Spleen (tissue), 11 donors: Measurements from ENCODE around the gene EXOC3. TPM values are rescaled to one million over a fixed set of nuclear protein-coding genes. Genes with fewer than 3 reads are reported as not detected.

Source experiments
- DNase-seq: peaks from one replicate; pipeline ENCODE4 v3.0.0-alpha.2; 2020
- H3K27ac ChIP-seq, 8 donors: fragments of 200-600 bp; sonication (generic) in 7 of 8; 1 replicate in 4 of 8; 2 replicates in 4 of 8; pipeline versions ENCODE4 v1.5.0 to v1.8.0; 2016 to 2021; ENCODE audit warnings: inconsistent platforms in 4 of 8, mild to moderate bottlenecking in 4 of 8, moderate library complexity in 1 of 8
- H3K27me3 ChIP-seq, 7 donors: fragments of 200-600 bp; sonication (generic) in 6 of 7; replicated peaks in 1 of 7; 1 replicate in 4 of 7; 2 replicates in 3 of 7; pipeline versions ENCODE4 v1.5.0 to v1.8.0; 2016 to 2021; ENCODE audit warnings: inconsistent platforms in 3 of 7, mild to moderate bottlenecking in 1 of 7
- H3K36me3 ChIP-seq, 6 donors: fragments of 200-600 bp; sonication (generic) in 5 of 6; 1 replicate in 4 of 6; 2 replicates in 2 of 6; pipeline versions ENCODE4 v1.5.0 to v1.8.0; 2016 to 2021; ENCODE audit warnings: inconsistent platforms in 2 of 6
- H3K4me1 ChIP-seq, 6 donors: fragments of 200-600 bp; sonication (generic) in 5 of 6; 1 replicate in 3 of 6; 2 replicates in 3 of 6; pipeline versions ENCODE4 v1.5.0 to v1.8.0; 2016 to 2021; ENCODE audit warnings: inconsistent platforms in 3 of 6
- H3K4me3 ChIP-seq, 8 donors: fragments of 200-600 bp; sonication (generic) in 7 of 8; 1 replicate in 4 of 8; 2 replicates in 4 of 8; pipeline versions ENCODE4 v1.5.0 to v1.8.0; 2016 to 2021; ENCODE audit warnings: inconsistent platforms in 4 of 8, mild to moderate bottlenecking in 4 of 8, moderate library complexity in 2 of 8
- H3K9me3 ChIP-seq, 8 donors: fragments of 200-600 bp; sonication (generic) in 7 of 8; 1 replicate in 4 of 8; 2 replicates in 4 of 8; pipeline versions ENCODE4 v1.5.0 to v1.8.0; 2016 to 2021; ENCODE audit warnings: inconsistent platforms in 4 of 8
- CTCF ChIP-seq, 11 experiments: fragments of 200-600 bp in 7 of 11; fragments of 450-650 bp in 4 of 11; sonication (generic) in 4 of 11; IDR thresholded peaks in 8 of 11; conservative IDR thresholded peaks in 3 of 11; 1 replicate in 7 of 11; 2 replicates in 4 of 11; pipeline versions ENCODE4 v1.4.0 to v1.8.0; 2016 to 2021; ENCODE audit warnings: antibody characterized with exemption in 11 of 11, inconsistent platforms in 4 of 11, mild to moderate bottlenecking in 1 of 11
- POLR2A ChIP-seq, 3 donors: fragments of 450-650 bp; IDR thresholded peaks; one replicate each; pipeline ENCODE4 v1.5.1; 2017; ENCODE audit warnings: antibody characterized with exemption in 3 of 3, mild to moderate bottlenecking in 1 of 3
- POLR2AphosphoS5 ChIP-seq, 3 donors: sonication (generic); formaldehyde crosslinking; IDR thresholded peaks; one replicate each; pipeline ENCODE4 v1.5.1; 2017; ENCODE audit warnings: antibody characterized with exemption in 3 of 3
- whole genome bisulfite sequencing, 5 donors: extraction: QIAGEN DNeasy Blood & Tissue Kit in 3 of 5; methylation state at CpG; one replicate each; pipeline versions ENCODE4 v1.1.5 to v1.1.7; 2013 to 2018; 5-methylcytosine and 5-hydroxymethylcytosine counted together
- intact Hi-C: fragments of 100-400 bp; cut with DNase I; formaldehyde crosslinking; loops from one replicate; pipeline ENCODE4 v1.15.0; 2023; ENCODE audit warnings: low total_unique reads
- polyA plus RNA-seq, 3 donors: library from polyadenylated mRNA; stranded (reverse); fragments of 200-250 nt; gene quantifications; one replicate each; pipeline ENCODE4 v1.2.1, GENCODE V29; 2013
- total RNA-seq, 7 donors: library from RNA; depleted of rRNA in 3 of 7; stranded (reverse); fragments of >200 nt in 3 of 7; fragmentation: NEBNext Ultra II Directional in 4 of 7; extraction: Animal tissue kit (Norgen Biotek cat#: 25700) in 4 of 7; gene quantifications; one replicate each; pipeline versions ENCODE4 v1.1.0 to v1.2.1, GENCODE V29; 2016 to 2021
- donor health status: healthy with polysubstance abuse.
- donor health status: DM: no; HTN: no; CAD: no; lungs with moderate emphysema.
- donor health status: DM: no; HTN: no; CAD: no.
- donor health status: Bipolar disorder and iron deficiency.
- donor health status: healthy.
- donor health status: DM: no; HTN: no; CAD: no.
- donor health status: DM: yes; HTN: yes; CAD: no.

Gene EXOC3
- total and polyA plus RNA-seq, 10 donors = 22.7 to 87.0 (median 71.0) TPM

DNA sequence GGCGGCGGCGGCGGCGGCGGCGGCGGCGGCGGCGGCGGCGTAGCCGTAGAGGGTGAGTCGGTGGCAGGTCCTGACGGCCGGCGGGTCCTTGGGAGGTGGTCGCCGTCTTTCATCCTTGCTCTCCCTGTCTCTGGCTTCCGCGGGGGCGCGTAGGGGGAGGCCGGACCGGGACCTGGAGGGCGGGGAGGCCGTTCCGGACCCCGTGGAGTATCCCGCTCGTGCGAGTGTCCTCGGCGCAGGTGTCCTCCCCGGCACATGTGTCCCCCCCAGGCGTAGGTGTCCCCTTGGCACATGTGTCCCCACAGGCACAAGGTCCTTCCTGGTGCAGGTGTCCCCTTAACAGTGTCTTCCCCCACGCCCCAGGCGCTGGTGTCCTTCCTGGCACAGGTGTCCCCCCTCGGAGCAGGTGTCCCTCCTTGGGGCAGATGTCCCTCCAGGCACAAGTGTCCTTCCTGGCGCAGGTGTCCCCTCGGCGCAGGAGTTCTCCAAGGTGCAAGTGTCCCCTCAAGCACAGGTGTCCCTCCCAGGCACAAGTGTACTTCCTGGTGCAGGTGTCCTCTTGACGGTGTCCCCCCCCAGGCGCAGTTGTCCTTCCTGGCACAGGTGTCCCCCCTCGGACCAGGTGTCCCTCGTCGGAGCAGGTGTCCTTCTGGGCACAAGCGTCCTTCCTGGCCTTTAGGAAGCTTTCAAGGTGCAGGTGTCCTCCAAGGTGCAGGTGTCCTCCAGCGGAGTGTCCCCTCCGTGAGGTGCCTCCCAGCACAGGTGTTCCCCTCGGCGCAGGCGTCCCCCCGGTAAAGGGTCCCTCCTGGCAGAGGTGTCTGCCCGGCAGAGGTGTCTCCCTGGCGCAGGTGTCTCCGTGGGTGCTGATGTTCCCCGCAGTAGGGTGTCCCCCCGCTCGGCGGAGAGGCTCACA is 519 bp downstream of the EXOC3 start:
- peak; percentile 90 for DNase-seq
- WGBS, 5 donors = 17 to 32% (median 19%) methylated on average over 35 to 62 of the region's 62 CpGs
- no peak for TF ChIP-seq CTCF (IDR thresholded peaks at IDR 0.05 in 8 of 11, conservative IDR thresholded peaks at IDR 0.05 in 3 of 11)
- Histone ChIP-seq H3K9me3 (no peaks in the 10 kb centered on the region), H3K4me1 (peaks cover 14 to 80% (median 42%) of the 10 kb centered on the region in 6 donors), H3K27ac (peak overlapping the region; percentile 69 to 92 (median 88)), H3K27me3 (no peaks in the 10 kb centered on the region), H3K4me3 (peak overlapping the region; percentile 83 to 97 (median 88)), H3K36me3 (peaks cover 0 to 29% (median 17%) of the 10 kb centered on the region in 6 donors)
- intact Hi-C loops = no loop called here

DNA sequence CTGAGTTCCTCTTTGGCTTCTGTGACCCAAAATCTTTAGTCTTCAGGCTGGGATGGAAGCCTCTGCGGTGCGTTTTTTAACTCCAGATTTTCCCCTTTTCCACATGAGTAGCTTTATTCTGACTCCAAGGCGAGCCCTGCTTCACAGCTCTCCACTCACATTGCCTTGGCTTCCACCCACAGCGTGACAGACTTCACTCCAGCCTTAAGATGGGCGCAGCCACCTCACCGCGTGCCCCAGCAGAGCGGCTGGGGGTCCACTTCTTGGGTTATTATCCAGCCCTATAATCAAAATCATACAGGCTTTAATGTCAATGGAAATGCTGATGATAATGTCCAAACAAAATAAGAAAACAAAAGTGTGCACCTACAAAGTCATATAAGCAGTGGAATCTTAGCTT is 1.2 kb downstream of the EXOC3 start:
- peak overlapping the region in 7 of 8 donors; percentile 84 to 97 (median 90) for H3K4me3 ChIP-seq

GRCh38 chr5:445591-445990 is 2.6 kb downstream of the EXOC3 start:
- 88 to 94% (median 91%) methylated on average over 7 to 10 of the region's 10 CpGs for WGBS, 5 donors
- intact Hi-C loops = no loop called here
- Histone ChIP-seq H3K4me1 (peaks cover 14 to 81% (median 39%) of the 10 kb centered on the region in 6 donors), H3K4me3 (no peak overlapping the region), H3K27me3 (no peaks in the 10 kb centered on the region), H3K9me3 (peaks cover 0 to 2% (median 0%) of the 10 kb centered on the region in 8 donors), H3K36me3 (peaks cover 0 to 50% (median 37%) of the 10 kb centered on the region in 6 donors), H3K27ac (no peak overlapping the region)
- DNase-seq = peak; percentile 44
- no peak for TF ChIP-seq POLR2AphosphoS5 (IDR thresholded peaks at IDR 0.05)
- TF ChIP-seq POLR2A (IDR thresholded peaks at IDR 0.05) = no peak
- TF ChIP-seq CTCF (IDR thresholded peaks at IDR 0.05 in 8 of 11, conservative IDR thresholded peaks at IDR 0.05 in 3 of 11) = no peak

More for the DNA sequence above, 1.2 kb downstream of the EXOC3 start:
- Histone ChIP-seq H3K27me3 (no peaks in the 10 kb centered on the region), H3K4me1 (peaks cover 14 to 87% (median 44%) of the 10 kb centered on the region in 6 donors), H3K27ac (peak overlapping the region in 2 of 8 donors; percentile 91 to 92), H3K36me3 (peaks cover 0 to 37% (median 24%) of the 10 kb centered on the region in 6 donors), H3K9me3 (no peaks in the 10 kb centered on the region)
- WGBS, 5 donors = 79 to 92% (median 85%) methylated on average over 8 of the region's 8 CpGs
- TF ChIP-seq CTCF (IDR thresholded peaks at IDR 0.05 in 8 of 11, conservative IDR thresholded peaks at IDR 0.05 in 3 of 11) (no peak), POLR2A (IDR thresholded peaks at IDR 0.05) (no peak), POLR2AphosphoS5 (IDR thresholded peaks at IDR 0.05) (no peak)
- peak; percentile 57 for DNase-seq
- intact Hi-C loops = no loop called here
